ENCODE results near the gene GYPC. TPM values are rescaled to one million over a fixed set of nuclear protein-coding genes. Genes with fewer than 3 reads are reported as not detected.

GYPC gene
- total and polyA plus RNA-seq, 4 experiments from 2014 or later, result 78.5 to 165 (median 113) TPM

DNA sequence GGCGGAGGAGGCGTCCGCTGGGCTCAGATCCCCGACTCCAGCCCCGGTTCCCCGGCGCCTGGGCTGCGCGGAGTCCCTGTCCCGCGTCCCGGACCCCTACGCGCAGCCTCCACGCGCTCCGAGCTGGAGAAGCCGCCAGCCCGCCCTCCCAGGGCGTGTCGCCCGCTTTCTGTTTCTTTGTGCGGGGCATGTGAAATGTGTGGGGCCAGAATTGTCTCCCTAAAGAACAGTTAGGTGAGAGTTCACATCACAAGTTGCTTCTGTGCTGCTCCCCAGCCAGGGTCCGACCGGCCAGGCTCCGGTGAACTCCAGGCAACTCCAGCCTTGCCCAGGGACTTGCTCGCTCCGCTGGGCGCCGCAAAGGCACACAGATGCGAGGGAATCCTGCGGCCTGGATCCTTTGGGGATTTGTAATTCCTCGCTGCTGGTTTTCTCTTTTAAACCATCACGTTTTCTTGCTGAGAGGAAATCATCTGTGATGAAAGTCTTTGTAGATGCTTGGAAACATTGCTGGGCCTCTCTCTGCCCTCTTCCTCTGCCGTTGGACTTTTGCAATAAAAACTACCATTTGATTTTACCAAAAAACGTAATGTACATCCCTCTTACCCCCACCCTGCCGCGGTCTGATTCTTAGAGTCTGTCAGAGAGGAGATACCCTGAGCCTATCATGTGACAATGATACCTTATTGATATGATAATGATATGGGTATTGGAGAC, 631 bp downstream of the GYPC start:
- POLR2A ChIA-PET (ENCODE audit: partially characterized antibody), result interaction anchor here (1.1 to 2.3 kb wide), 6 partner anchors 14 to 424 kb away, joined by 3 to 15 read pairs (median 4); no protein-coding TSS in a partner anchor
- H3K4me1 Mint-ChIP-seq, result peaks cover 31 to 65% (median 51%) of the 10 kb centered on the region in 4 donors

DNA sequence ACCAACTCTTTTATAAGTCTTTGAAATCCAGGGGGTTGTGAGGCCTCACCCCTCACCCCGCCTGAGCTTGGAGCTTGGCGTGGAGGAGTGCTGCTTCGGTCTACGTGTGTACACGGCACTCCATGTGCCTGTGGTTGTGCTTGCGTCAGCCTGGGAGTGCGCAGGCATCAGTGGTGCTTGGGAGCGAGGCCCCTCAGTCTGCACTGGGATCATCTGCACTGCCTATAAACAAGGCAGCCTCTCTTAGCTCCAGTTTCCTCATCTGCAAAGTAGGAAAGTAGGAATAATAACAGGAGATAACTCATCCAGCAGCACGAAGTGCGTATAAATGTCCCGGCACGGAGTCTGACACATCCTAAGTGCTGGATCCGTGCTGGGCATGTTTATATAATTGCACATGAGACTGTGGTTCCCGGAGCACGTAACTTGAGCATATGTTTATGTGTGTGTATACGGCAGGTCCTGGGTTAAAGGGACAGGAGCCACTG, 1.2 kb downstream of the GYPC start:
- ChIA-PET POLR2A (ENCODE audit: partially characterized antibody) (interaction anchor here (1.0 to 2.3 kb wide), 7 partner anchors 8 to 423 kb away, joined by 3 to 15 read pairs (median 4); no protein-coding TSS in a partner anchor), CTCF (ENCODE audit: partially characterized antibody) (interaction anchor here (1.0 to 2.6 kb wide), 5 partner anchors 21 to 129 kb away, joined by 3 to 15 read pairs (median 4); no protein-coding TSS in a partner anchor)
- H3K36me3 Mint-ChIP-seq, result peaks cover 0 to 23% of the 10 kb centered on the region in 2 donors
- peak overlapping the region; percentile 96 to 99 (median 98) for H3K4me3 Mint-ChIP-seq
- H3K27me3 ChIP-seq (ENCODE audit: insufficient read depth, low read length), result no peaks in the 10 kb centered on the region
- no peaks in the 10 kb centered on the region for H3K9me3 ChIP-seq (ENCODE audit: control insufficient read depth in 1 of 2, low read length in 2 of 2)
- peaks cover 53% of the 10 kb centered on the region for H3K4me1 ChIP-seq (ENCODE audit: insufficient read depth, low read length)
- peak overlapping the region; percentile 96 to 99 (median 97) for H3K27ac Mint-ChIP-seq
- peaks cover 36 to 71% (median 57%) of the 10 kb centered on the region in 4 donors for H3K4me1 Mint-ChIP-seq
- DNase-seq, result peak; percentile 54 to 80 (median 68)
- H3K27ac ChIP-seq (ENCODE audit: low read depth, low read length), result peak overlapping the region; percentile 78
- H3K36me3 ChIP-seq (ENCODE audit: insufficient read depth, low read length), result no peaks in the 10 kb centered on the region
- peak overlapping the region; percentile 79 to 96 for H3K4me3 ChIP-seq (ENCODE audit: low read length in 2 of 2)
- intact Hi-C loops (cut with micrococcal nuclease), result loop anchor here (1.0 to 5.0 kb wide), 6 partner anchors 45 to 870 kb away; partner anchors contain the start of genes IWS1 and MAP3K2
- H3K27me3 Mint-ChIP-seq, result no peaks in the 10 kb centered on the region
- H3K9me3 Mint-ChIP-seq, result peaks cover 0 to under 1% (median 0%) of the 10 kb centered on the region in 8 donors

More for the DNA sequence above, 631 bp downstream of the GYPC start:
- CTCF ChIA-PET (ENCODE audit: partially characterized antibody), result interaction anchor here (1.0 to 2.6 kb wide), 4 partner anchors 21 to 129 kb away, joined by 4 to 15 read pairs (median 8); no protein-coding TSS in a partner anchor
- DNase-seq, result peak; percentile 32 to 47 (median 44)
- Histone ChIP-seq H3K9me3 (ENCODE audit: control insufficient read depth in 1 of 2, low read length in 2 of 2) (no peaks in the 10 kb centered on the region), H3K27ac (ENCODE audit: low read depth, low read length) (peak overlapping the region; percentile 78), H3K4me3 (ENCODE audit: low read length in 2 of 2) (peak overlapping the region; percentile 79 to 96), H3K36me3 (ENCODE audit: insufficient read depth, low read length) (no peaks in the 10 kb centered on the region), H3K27me3 (ENCODE audit: insufficient read depth, low read length) (no peaks in the 10 kb centered on the region), H3K4me1 (ENCODE audit: insufficient read depth, low read length) (peaks cover 47% of the 10 kb centered on the region)
- intact Hi-C loops (cut with micrococcal nuclease), result loop anchor here (1.0 to 5.0 kb wide), 7 partner anchors 8 to 870 kb away; partner anchors contain the start of genes IWS1 and MAP3K2
- H3K27ac Mint-ChIP-seq, result peak overlapping the region; percentile 96 to 99 (median 97)
- peaks cover 0 to 19% of the 10 kb centered on the region in 2 donors for H3K36me3 Mint-ChIP-seq
- H3K27me3 Mint-ChIP-seq, result no peaks in the 10 kb centered on the region
- H3K9me3 Mint-ChIP-seq, result peaks cover 0 to 2% (median 0%) of the 10 kb centered on the region in 8 donors
- H3K4me3 Mint-ChIP-seq, result peak overlapping the region; percentile 96 to 99 (median 98)

DNA sequence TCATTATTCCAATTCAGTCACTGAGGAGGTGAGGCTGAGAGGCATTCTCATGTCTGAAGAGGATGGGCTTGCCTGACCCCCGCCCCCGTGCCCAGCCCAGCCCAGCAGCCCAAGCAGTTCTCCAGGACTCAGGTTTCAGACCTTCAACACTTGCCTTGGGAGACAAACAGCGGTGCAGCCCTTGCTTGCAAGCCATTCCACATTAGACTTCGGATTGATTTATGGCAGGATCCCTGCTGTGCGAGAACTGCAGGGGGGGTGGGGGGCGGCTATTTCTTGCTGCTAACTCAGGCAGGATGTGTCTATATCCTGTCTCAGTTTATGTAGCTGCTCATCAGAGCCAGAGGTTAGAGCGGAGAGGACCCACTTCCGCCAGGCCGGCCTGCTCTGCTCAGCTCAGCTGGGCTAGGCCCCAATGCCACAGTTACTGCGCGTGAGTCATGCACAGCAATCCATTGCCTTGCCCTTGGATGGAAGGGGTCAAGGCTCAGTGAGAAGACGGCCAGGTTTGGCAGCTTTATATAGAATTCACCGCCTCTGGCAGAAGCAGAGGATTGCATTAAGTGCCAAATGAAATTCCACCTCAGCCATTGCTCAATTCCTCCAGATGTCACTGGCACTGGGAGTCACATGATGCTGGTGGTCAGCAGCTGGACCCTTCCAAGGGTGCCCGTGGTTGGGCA, 1.8 kb downstream of the GYPC start:
- DNase-seq, result peak; percentile 61 to 87 (median 74)
- no peaks in the 10 kb centered on the region for H3K9me3 Mint-ChIP-seq
- no peaks in the 10 kb centered on the region for H3K27me3 Mint-ChIP-seq
- peaks cover 42 to 77% (median 63%) of the 10 kb centered on the region in 4 donors for H3K4me1 Mint-ChIP-seq
- H3K4me1 ChIP-seq (ENCODE audit: insufficient read depth, low read length), result peaks cover 58% of the 10 kb centered on the region
- H3K4me3 Mint-ChIP-seq, result peak overlapping the region; percentile 96 to 99 (median 98)
- H3K27ac ChIP-seq (ENCODE audit: low read depth, low read length), result peak overlapping the region; percentile 78
- CTCF ChIA-PET (ENCODE audit: partially characterized antibody), result interaction anchor here (1.0 to 2.6 kb wide), 5 partner anchors 22 to 130 kb away, joined by 3 to 15 read pairs (median 4); no protein-coding TSS in a partner anchor
- POLR2A ChIA-PET (ENCODE audit: partially characterized antibody), result interaction anchor here (1.0 to 2.3 kb wide), 7 partner anchors 8 to 423 kb away, joined by 3 to 15 read pairs (median 4); no protein-coding TSS in a partner anchor
- peak overlapping the region; percentile 96 to 99 (median 97) for H3K27ac Mint-ChIP-seq
- H3K36me3 ChIP-seq (ENCODE audit: insufficient read depth, low read length), result no peaks in the 10 kb centered on the region
- H3K27me3 ChIP-seq (ENCODE audit: insufficient read depth, low read length), result no peaks in the 10 kb centered on the region
- H3K9me3 ChIP-seq (ENCODE audit: control insufficient read depth in 1 of 2, low read length in 2 of 2), result no peaks in the 10 kb centered on the region
- H3K4me3 ChIP-seq (ENCODE audit: low read length in 2 of 2), result peak overlapping the region; percentile 79 to 96
- H3K36me3 Mint-ChIP-seq, result peaks cover 0 to 23% of the 10 kb centered on the region in 2 donors
- intact Hi-C loops (cut with micrococcal nuclease), result loop anchor here (1.0 to 5.0 kb wide), 6 partner anchors 45 to 869 kb away; partner anchors contain the start of genes IWS1 and MAP3K2

DNA sequence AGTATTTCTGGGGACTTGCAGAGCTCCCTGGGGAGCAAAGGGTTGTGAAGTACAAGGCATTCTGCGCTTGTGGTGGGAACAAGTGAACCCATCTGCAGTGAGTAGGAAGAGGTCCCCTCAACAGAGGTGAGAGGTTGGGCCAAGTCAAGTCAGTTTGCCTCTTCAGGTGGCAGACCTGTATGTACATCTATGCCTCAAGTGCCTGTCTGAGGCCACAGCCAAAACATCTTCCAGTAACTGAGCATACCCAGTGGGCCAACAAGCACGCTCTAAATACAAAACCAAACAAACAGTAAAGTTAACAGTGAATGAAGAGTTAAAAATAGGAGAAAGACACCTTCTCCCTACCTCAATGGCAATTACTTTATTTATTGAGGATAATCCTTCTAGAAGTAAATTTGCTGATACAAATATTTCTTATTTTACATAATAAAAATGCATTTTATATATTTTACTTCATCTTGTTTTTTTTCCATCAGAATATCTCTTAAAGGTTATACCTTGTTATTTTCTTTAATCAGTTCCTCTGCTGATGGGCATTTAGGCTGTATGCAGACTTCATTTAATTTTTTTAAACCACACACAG, 2.5 kb downstream of the GYPC start:
- Mint-ChIP-seq H3K36me3 (peaks cover 0 to 26% of the 10 kb centered on the region in 2 donors), H3K27ac (peak overlapping the region; percentile 96 to 99 (median 97)), H3K4me1 (peaks cover 46 to 83% (median 69%) of the 10 kb centered on the region in 4 donors), H3K9me3 (no peaks in the 10 kb centered on the region), H3K4me3 (peak overlapping the region; percentile 96 to 99 (median 98)), H3K27me3 (no peaks in the 10 kb centered on the region)
- Histone ChIP-seq H3K4me3 (ENCODE audit: low read length in 2 of 2) (peak overlapping the region; percentile 18 to 79), H3K36me3 (ENCODE audit: insufficient read depth, low read length) (no peaks in the 10 kb centered on the region), H3K4me1 (ENCODE audit: insufficient read depth, low read length) (peaks cover 65% of the 10 kb centered on the region), H3K9me3 (ENCODE audit: control insufficient read depth in 1 of 2, low read length in 2 of 2) (no peaks in the 10 kb centered on the region), H3K27me3 (ENCODE audit: insufficient read depth, low read length) (no peaks in the 10 kb centered on the region), H3K27ac (ENCODE audit: low read depth, low read length) (peak overlapping the region; percentile 78)
- POLR2A ChIA-PET (ENCODE audit: partially characterized antibody), result interaction anchor here (1.0 to 2.3 kb wide), 5 partner anchors 9 to 118 kb away, joined by 3 to 15 read pairs (median 6); no protein-coding TSS in a partner anchor
- intact Hi-C loops (cut with micrococcal nuclease), result loop anchor here (5.0 kb wide), 2 partner anchors 44 to 729 kb away; partner anchors contain the start of gene MAP3K2
- peak in 2 of 5 donors; percentile 6 to 46 for DNase-seq
- CTCF ChIA-PET (ENCODE audit: partially characterized antibody), result interaction anchor here (1.1 to 2.6 kb wide), 4 partner anchors 24 to 130 kb away, joined by 3 to 15 read pairs (median 8); no protein-coding TSS in a partner anchor

DNA sequence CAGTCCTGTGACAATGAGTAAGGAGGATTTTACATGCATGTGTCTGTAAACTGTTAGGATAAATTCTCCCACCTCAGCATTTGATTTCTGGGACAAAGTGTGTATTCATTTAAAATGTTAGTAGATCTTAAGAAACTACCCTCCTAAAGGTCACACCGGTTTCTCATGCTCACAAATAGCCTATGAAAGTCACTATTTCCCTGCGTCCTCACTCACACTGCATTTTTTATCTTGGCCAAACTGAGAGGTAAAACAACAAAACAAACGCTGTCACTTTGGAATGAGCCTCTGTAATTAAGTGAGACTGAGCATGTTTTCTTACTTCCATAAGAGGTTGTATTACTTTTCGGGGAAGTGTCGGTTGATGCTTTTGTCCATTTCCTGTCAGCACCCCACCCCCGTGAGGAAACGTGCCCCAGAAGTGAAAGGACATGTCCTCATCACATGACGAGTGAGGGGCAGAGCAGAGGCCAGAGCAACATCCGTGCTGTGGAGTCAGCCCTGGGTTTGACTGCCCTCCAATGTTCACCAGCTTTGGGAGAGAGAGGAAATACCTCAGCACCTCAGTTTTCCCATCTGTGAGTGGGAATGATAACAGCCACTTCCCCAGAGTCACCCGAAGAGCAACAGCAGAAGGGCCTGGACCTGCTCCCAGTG, 3.1 kb downstream of the GYPC start:
- H3K4me1 Mint-ChIP-seq, result peaks cover 51 to 88% (median 75%) of the 10 kb centered on the region in 4 donors
- H3K27ac Mint-ChIP-seq, result peak overlapping the region; percentile 94 to 98 (median 96)
- H3K9me3 Mint-ChIP-seq, result no peaks in the 10 kb centered on the region
- H3K4me1 ChIP-seq (ENCODE audit: insufficient read depth, low read length), result peaks cover 71% of the 10 kb centered on the region
- no peaks in the 10 kb centered on the region for H3K27me3 ChIP-seq (ENCODE audit: insufficient read depth, low read length)
- H3K36me3 Mint-ChIP-seq, result peaks cover 5 to 30% of the 10 kb centered on the region in 2 donors
- ChIA-PET POLR2A (ENCODE audit: partially characterized antibody) (interaction anchor here (0.6 to 1.5 kb wide), 2 partner anchors 103 to 800 kb away, joined by 4 read pairs; no protein-coding TSS in a partner anchor), CTCF (ENCODE audit: partially characterized antibody) (interaction anchor here (1.0 to 2.5 kb wide), 2 partner anchors 118 to 131 kb away, joined by 3 to 9 read pairs; no protein-coding TSS in a partner anchor)
- peak overlapping the region; percentile 78 for H3K27ac ChIP-seq (ENCODE audit: low read depth, low read length)
- intact Hi-C loops (cut with micrococcal nuclease), result loop anchor here (5.0 kb wide), 2 partner anchors 43 to 728 kb away; partner anchors contain the start of gene MAP3K2
- no peaks in the 10 kb centered on the region for H3K9me3 ChIP-seq (ENCODE audit: control insufficient read depth in 1 of 2, low read length in 2 of 2)
- H3K27me3 Mint-ChIP-seq, result no peaks in the 10 kb centered on the region
- H3K4me3 ChIP-seq (ENCODE audit: low read length in 2 of 2), result peak overlapping the region; percentile 35 to 70
- DNase-seq, result peak; percentile 30 to 62 (median 47)
- peak overlapping the region; percentile 53 to 88 (median 81) for H3K4me3 Mint-ChIP-seq
- H3K36me3 ChIP-seq (ENCODE audit: insufficient read depth, low read length), result no peaks in the 10 kb centered on the region

Measured in CD4-positive, alpha-beta memory T cell (primary cell).